IMR-90 (cell line): Measurements from ENCODE around the gene ADPRS. TPM values are rescaled to one million over a fixed set of nuclear protein-coding genes. Genes with fewer than 3 reads are reported as not detected.

Source experiments
- ATAC-seq: fragments of 200-7000 bp; cut with Tn5 transposase; 2 replicates; pipeline ENCODE4 v1.9.1; 2020; ENCODE audit warnings: low read depth, mild to moderate bottlenecking, moderate library complexity
- BruUV-seq: library from RNA; stranded (reverse); fragments of 400-500 nt; replicated peaks from 2 replicates; lab custom pipeline; 2021; lab: Mats Ljungman, UMichigan
- CTCF ChIA-PET: fragments of 300-600 bp; formaldehyde crosslinking; extraction: SDS; loops from one replicate; lab custom pipeline; 2021; ENCODE audit warnings: antibody characterized with exemption; lab: Yijun Ruan, JAX
- POLR2A ChIA-PET: fragments of 300-600 bp; sonication (Branson Sonifier 250); formaldehyde crosslinking; loops from one replicate; lab custom pipeline; 2022; ENCODE audit warnings: antibody characterized with exemption; ENCODE audit not compliant: unreplicated experiment; lab: Charles Lee
- DNase-seq: peaks from one replicate; pipeline ENCODE4 v3.0.0; 2013
- H2AFZ ChIP-seq: replicated peaks from 2 replicates; pipeline ENCODE3; 2013; ENCODE audit warnings: low read length, mild to moderate bottlenecking; ENCODE audit not compliant: poor library complexity
- H2AK5ac ChIP-seq: 2 replicates; pipeline ENCODE4 v1.6.1; 2013; ENCODE audit warnings: low read depth, low read length, inconsistent platforms
- H2AK9ac ChIP-seq: replicated peaks from 2 replicates; pipeline ENCODE3; 2013; ENCODE audit warnings: mild to moderate bottlenecking, low read depth, low read length, moderate library complexity; ENCODE audit not compliant: poor library complexity
- H2BK120ac ChIP-seq: 2 replicates; pipeline ENCODE4 v1.6.1; 2013; ENCODE audit warnings: low read depth, low read length, inconsistent platforms
- H2BK15ac ChIP-seq: 3 replicates; pipeline ENCODE4 v1.6.1; 2013; ENCODE audit warnings: low read depth, low read length, inconsistent platforms
- H2BK20ac ChIP-seq: 2 replicates; pipeline ENCODE4 v1.6.1; 2013; ENCODE audit warnings: low read depth, mild to moderate bottlenecking, inconsistent platforms, low read length, moderate library complexity
- H2BK5ac ChIP-seq: 2 replicates; pipeline ENCODE4 v1.6.1; 2013; ENCODE audit warnings: mild to moderate bottlenecking, low read depth, low read length, inconsistent platforms; ENCODE audit not compliant: poor library complexity, severe bottlenecking
- H3K14ac ChIP-seq: replicated peaks from 2 replicates; pipeline ENCODE4 v1.6.1; 2013; ENCODE audit warnings: low read depth, low read length, inconsistent platforms
- H3K18ac ChIP-seq: 2 replicates; pipeline ENCODE4 v1.6.1; 2013; ENCODE audit warnings: low read depth, low read length, control low read depth
- H3K23ac ChIP-seq: 2 replicates; pipeline ENCODE4 v1.6.1; 2013; ENCODE audit warnings: low read depth, low read length, inconsistent platforms
- H3K27ac ChIP-seq: 2 replicates; pipeline ENCODE4 v1.5.1; 2013; ENCODE audit warnings: mild to moderate bottlenecking, control low read depth, low read length; ENCODE audit not compliant: insufficient read depth
- H3K27me3 ChIP-seq: 2 replicates; pipeline ENCODE4 v1.6.1; 2013; ENCODE audit warnings: low read length; ENCODE audit not compliant: control insufficient read depth, insufficient read depth
- H3K36me3 ChIP-seq: 2 replicates; pipeline ENCODE4 v1.6.1; 2013; ENCODE audit warnings: low read length, mixed read lengths; ENCODE audit not compliant: control insufficient read depth, insufficient read depth
- H3K4ac ChIP-seq: 2 replicates; pipeline ENCODE4 v1.6.1; 2013; ENCODE audit warnings: low read depth, low read length, inconsistent platforms
- H3K4me1 ChIP-seq: 2 replicates; pipeline ENCODE4 v1.6.1; 2013; ENCODE audit warnings: low read length, mixed read lengths; ENCODE audit not compliant: control insufficient read depth, insufficient read depth
- H3K4me2 ChIP-seq: 2 replicates; pipeline ENCODE4 v1.6.1; 2013; ENCODE audit warnings: low read depth, mild to moderate bottlenecking, control low read depth, low read length, moderate library complexity
- H3K4me3 ChIP-seq: 2 replicates; pipeline ENCODE4 v1.5.1; 2013; ENCODE audit warnings: low read depth, mild to moderate bottlenecking, control low read depth, low read length, moderate library complexity; ENCODE audit not compliant: insufficient read depth
- H3K56ac ChIP-seq: 2 replicates; pipeline ENCODE4 v1.6.1; 2013; ENCODE audit warnings: low read length, inconsistent platforms; ENCODE audit not compliant: insufficient read depth; ENCODE audit errors: extremely low read depth
- H3K79me1 ChIP-seq, 2 experiments: 2 replicates each; pipeline ENCODE4 v1.6.1; 2013; ENCODE audit warnings: low read length in 2 of 2, inconsistent platforms in 1 of 2, low read depth in 1 of 2
- H3K9ac ChIP-seq: 2 replicates; pipeline ENCODE4 v1.6.1; 2013; ENCODE audit warnings: low read depth, low read length, control low read depth
- H3K9me1 ChIP-seq: 2 replicates; pipeline ENCODE4 v1.6.1; 2013; ENCODE audit warnings: low read length, inconsistent platforms; ENCODE audit not compliant: insufficient read depth
- H3K9me3 ChIP-seq: 2 replicates; pipeline ENCODE4 v1.6.1; 2013; ENCODE audit warnings: low read length; ENCODE audit not compliant: control insufficient read depth, insufficient read depth
- H4K20me1 ChIP-seq: 2 replicates; pipeline ENCODE4 v1.6.1; 2013; ENCODE audit warnings: low read length, inconsistent platforms; ENCODE audit not compliant: insufficient read depth
- H4K5ac ChIP-seq: 2 replicates; pipeline ENCODE4 v1.6.1; 2013; ENCODE audit warnings: mild to moderate bottlenecking, low read depth, low read length, control low read depth
- H4K8ac ChIP-seq, 2 experiments: 2 replicates each; pipeline ENCODE4 v1.6.1; 2013; ENCODE audit warnings: low read depth in 2 of 2, low read length in 2 of 2, control low read depth in 1 of 2, inconsistent platforms in 1 of 2
- H4K91ac ChIP-seq: 2 replicates; pipeline ENCODE4 v1.6.1; 2013; ENCODE audit warnings: low read depth, low read length, inconsistent platforms; ENCODE audit not compliant: insufficient read depth
- CEBPB ChIP-seq: IDR thresholded peaks from 2 replicates; pipeline ENCODE4 v1.6.1; 2012; ENCODE audit warnings: low read depth, low read length, improper control_type of control experiment
- MAFK ChIP-seq: IDR thresholded peaks from 2 replicates; pipeline ENCODE4 v1.6.1; 2012; ENCODE audit warnings: low read depth, low read length, improper control_type of control experiment
- NFE2L2 ChIP-seq: fragments of 150-350 bp; IDR thresholded peaks from 2 replicates; pipeline ENCODE4 v1.6.1; 2016; ENCODE audit warnings: low read depth, mild to moderate bottlenecking, low read length
- POLR2A ChIP-seq: IDR thresholded peaks from 2 replicates; pipeline ENCODE4 v1.6.1; 2012; ENCODE audit warnings: mild to moderate bottlenecking, low read depth, low read length
- RCOR1 ChIP-seq: IDR thresholded peaks from 2 replicates; pipeline ENCODE4 v1.6.1; 2012; ENCODE audit warnings: mild to moderate bottlenecking, low read length, improper control_type of control experiment; ENCODE audit not compliant: insufficient replicate concordance
- WGBS, 2 experiments: methylation state at CpG; one replicate each; pipeline versions ENCODE4 v1.1.5 to v1.1.7; 2013; ENCODE audit warnings: missing lambda C conversion rate in 2 of 2; ENCODE audit not compliant: insufficient read length in 1 of 2; ENCODE audit errors: extremely low coverage in 2 of 2; 5-methylcytosine and 5-hydroxymethylcytosine counted together
- dilution Hi-C: fragments of 300-500 bp; cut with HindIII; formaldehyde crosslinking; loops from one replicate; pipeline ENCODE4 v1.14.3; 2018; ENCODE audit warnings: low sequenced_read_pairs; ENCODE audit not compliant: unreplicated experiment
- in situ Hi-C: fragments of 300-500 bp; cut with MboI; formaldehyde crosslinking; loops from 3 replicates; pipeline ENCODE4 v1.14.3; 2019; ENCODE audit warnings: low sequenced_read_pairs, inconsistent platforms, mixed read lengths
- intact Hi-C: fragments of 100-400 bp; cut with micrococcal nuclease; formaldehyde crosslinking; loops from 2 replicates; pipeline ENCODE4 v1.10.0; 2022
- polyA plus RNA-seq, 3 experiments: library from polyadenylated mRNA; depleted of rRNA; stranded (reverse); fragments of >200 nt; gene quantifications; 2 replicates each; pipeline ENCODE4 v1.2.3, GENCODE V29; 2012; ENCODE audit warnings: low replicate concordance in 1 of 3
- total RNA-seq: library from RNA; depleted of rRNA; stranded (reverse); fragments of >200 nt; gene quantifications from 2 replicates; pipeline ENCODE4 v1.2.3, GENCODE V29; 2012

ADPRS gene
- total and polyA plus RNA-seq, 2 of the 4 experiments (the other 2 are of a cell fraction): 31.0 to 37.2 TPM

DNA sequence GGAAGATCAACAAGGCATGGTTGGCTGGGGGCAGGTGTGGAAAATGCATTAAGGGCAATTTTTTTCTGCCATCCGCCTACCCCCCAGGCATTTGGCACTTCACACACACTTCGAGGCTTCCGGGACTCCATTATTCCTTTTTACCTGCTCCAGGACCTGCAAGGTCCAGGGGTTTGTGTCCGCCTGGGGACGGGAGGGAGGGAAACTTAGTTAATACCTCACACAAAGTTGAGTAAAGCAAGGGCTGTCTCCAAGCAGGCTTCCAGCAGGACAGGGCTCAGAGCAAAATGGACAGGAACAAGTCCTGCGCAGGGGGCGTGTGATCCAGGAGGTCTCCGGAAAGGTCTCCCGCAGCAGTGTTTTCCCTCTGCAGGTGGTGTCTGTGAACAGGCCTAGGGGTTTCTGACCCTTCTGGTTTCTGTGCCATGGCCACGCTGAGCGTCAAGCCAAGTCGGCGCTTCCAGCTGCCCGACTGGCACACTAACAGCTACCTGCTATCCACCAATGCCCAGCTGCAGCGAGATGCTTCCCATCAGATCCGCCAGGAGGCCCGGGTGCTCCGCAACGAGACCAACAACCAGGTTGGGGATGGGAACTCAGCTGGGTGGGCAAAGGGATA, 4.1 kb upstream of the ADPRS start (continued):
- TF ChIP-seq POLR2A: no peak

DNA sequence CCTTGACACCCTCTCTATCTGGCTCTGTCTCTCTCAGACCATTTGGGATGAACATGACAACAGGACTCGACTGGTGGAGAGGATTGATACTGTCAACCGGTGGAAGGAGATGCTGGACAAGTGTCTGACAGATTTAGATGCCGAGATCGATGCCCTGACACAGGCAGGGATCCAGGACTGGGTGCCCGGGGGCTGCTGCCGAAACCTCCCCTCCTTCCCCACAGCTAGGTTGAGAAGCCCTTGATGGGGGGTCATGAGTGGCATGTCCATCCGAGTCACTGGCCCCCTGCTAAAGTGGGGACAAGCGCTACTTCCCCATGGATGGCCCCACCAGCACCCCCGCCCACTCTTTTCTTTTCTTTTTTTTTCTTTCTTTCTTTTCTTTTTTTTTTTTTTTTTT, 3.6 kb upstream of the ADPRS start:
- H3K36me3 ChIP-seq: no peaks in the 10 kb centered on the region
- no peak overlapping the region for H3K18ac ChIP-seq
- DNase-seq (no peak), ATAC-seq (no peak)
- dilution Hi-C loops: no loop called here
- no peak overlapping the region for H2BK5ac ChIP-seq
- H3K56ac ChIP-seq: no peak overlapping the region
- no peaks in the 10 kb centered on the region; the same call in 1 of the 2 replicates for H3K27me3 ChIP-seq
- no peak overlapping the region for H2AK5ac ChIP-seq
- in situ Hi-C loops: no loop called here
- no peak overlapping the region for H3K4me3 ChIP-seq
- BruUV-seq: no TSS peak
- no peak overlapping the region for H3K14ac ChIP-seq
- H3K9ac ChIP-seq: no peak overlapping the region
- intact Hi-C loops: loop anchor here (10.0 kb wide), 1 partner anchor 150 kb away; the partner anchor contains the start of gene AGO3
- H2BK120ac ChIP-seq: no peak overlapping the region
- H3K27ac ChIP-seq: no peak overlapping the region
- peaks cover 8% of the 10 kb centered on the region; the same call in 1 of the 2 replicates for H3K9me1 ChIP-seq
- peaks cover 2% of the 10 kb centered on the region; the same call in 1 of the 2 replicates for H3K4me1 ChIP-seq
- no peak overlapping the region for H4K91ac ChIP-seq
- H2AK9ac ChIP-seq: no peak overlapping the region
- CTCF ChIA-PET: no interaction called here
- H4K20me1 ChIP-seq: 0 out of 2 replicates have a peak, but pooled peaks cover 7% of the 10 kb centered on the region
- H3K79me1 ChIP-seq: peaks cover 11 to 14% of the 10 kb centered on the region in 2 experiments
- no peak overlapping the region for H3K4ac ChIP-seq
- no peak overlapping the region for H2BK15ac ChIP-seq
- H3K23ac ChIP-seq: no peak overlapping the region
- H2AFZ ChIP-seq: no peak overlapping the region
- no peaks in the 10 kb centered on the region for H3K9me3 ChIP-seq
- H4K8ac ChIP-seq: no peak overlapping the region
- no peak overlapping the region for H4K5ac ChIP-seq
- no peak overlapping the region for H2BK20ac ChIP-seq
- TF ChIP-seq MAFK: no peak
- TF ChIP-seq CEBPB: no peak
- no peak for TF ChIP-seq RCOR1
- no peak for TF ChIP-seq NFE2L2
- H3K4me2 ChIP-seq: no peak overlapping the region
- POLR2A ChIA-PET: no interaction called here
- 80% methylated on average over 1 of the region's 9 CpGs; no CpG with 5 or more reads in 1 of the 2 experiments for WGBS, 2 experiments
